ENCODE results near the gene MYCBP2.

DNA sequence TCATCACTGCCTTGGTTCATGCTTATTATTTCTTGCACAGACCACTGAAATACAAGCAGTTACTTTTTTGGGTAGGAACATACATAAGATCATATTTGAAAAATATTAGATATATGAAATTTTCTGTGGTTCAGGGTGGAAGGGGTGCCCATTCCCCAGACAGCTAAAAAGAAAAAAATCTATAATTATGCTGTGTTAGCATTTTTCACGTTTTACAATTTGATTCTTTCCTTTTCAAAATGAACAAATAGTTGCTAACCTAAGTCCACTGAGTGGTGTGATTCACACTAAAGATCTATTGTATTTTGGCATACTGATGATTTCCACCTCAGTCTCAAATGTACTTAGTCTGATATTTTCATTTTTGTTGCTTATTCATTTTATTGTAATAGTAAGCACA is 233.2 kb downstream of the MYCBP2 start:
- TF ChIP-seq, protein P1, sequence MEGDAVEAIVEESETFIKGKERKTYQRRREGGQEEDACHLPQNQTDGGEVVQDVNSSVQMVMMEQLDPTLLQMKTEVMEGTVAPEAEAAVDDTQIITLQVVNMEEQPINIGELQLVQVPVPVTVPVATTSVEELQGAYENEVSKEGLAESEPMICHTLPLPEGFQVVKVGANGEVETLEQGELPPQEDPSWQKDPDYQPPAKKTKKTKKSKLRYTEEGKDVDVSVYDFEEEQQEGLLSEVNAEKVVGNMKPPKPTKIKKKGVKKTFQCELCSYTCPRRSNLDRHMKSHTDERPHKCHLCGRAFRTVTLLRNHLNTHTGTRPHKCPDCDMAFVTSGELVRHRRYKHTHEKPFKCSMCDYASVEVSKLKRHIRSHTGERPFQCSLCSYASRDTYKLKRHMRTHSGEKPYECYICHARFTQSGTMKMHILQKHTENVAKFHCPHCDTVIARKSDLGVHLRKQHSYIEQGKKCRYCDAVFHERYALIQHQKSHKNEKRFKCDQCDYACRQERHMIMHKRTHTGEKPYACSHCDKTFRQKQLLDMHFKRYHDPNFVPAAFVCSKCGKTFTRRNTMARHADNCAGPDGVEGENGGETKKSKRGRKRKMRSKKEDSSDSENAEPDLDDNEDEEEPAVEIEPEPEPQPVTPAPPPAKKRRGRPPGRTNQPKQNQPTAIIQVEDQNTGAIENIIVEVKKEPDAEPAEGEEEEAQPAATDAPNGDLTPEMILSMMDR (IDR thresholded peaks at IDR 0.05; ENCODE audit: low read depth, low read length, missing input control), result no peak
- no peak for TF ChIP-seq EGR1 (IDR thresholded peaks at IDR 0.05; ENCODE audit: low read depth in 2 of 2)
- TF ChIP-seq SP1 (IDR thresholded peaks at IDR 0.05), result no peak
- TF ChIP-seq, protein P2, sequence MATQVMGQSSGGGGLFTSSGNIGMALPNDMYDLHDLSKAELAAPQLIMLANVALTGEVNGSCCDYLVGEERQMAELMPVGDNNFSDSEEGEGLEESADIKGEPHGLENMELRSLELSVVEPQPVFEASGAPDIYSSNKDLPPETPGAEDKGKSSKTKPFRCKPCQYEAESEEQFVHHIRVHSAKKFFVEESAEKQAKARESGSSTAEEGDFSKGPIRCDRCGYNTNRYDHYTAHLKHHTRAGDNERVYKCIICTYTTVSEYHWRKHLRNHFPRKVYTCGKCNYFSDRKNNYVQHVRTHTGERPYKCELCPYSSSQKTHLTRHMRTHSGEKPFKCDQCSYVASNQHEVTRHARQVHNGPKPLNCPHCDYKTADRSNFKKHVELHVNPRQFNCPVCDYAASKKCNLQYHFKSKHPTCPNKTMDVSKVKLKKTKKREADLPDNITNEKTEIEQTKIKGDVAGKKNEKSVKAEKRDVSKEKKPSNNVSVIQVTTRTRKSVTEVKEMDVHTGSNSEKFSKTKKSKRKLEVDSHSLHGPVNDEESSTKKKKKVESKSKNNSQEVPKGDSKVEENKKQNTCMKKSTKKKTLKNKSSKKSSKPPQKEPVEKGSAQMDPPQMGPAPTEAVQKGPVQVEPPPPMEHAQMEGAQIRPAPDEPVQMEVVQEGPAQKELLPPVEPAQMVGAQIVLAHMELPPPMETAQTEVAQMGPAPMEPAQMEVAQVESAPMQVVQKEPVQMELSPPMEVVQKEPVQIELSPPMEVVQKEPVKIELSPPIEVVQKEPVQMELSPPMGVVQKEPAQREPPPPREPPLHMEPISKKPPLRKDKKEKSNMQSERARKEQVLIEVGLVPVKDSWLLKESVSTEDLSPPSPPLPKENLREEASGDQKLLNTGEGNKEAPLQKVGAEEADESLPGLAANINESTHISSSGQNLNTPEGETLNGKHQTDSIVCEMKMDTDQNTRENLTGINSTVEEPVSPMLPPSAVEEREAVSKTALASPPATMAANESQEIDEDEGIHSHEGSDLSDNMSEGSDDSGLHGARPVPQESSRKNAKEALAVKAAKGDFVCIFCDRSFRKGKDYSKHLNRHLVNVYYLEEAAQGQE (IDR thresholded peaks at IDR 0.05), result no peak
- TF ChIP-seq JUND (IDR thresholded peaks at IDR 0.05), result no peak
- TF ChIP-seq GABPA (IDR thresholded peaks at IDR 0.05 in 1 of 2, conservative IDR thresholded peaks at IDR 0.05 in 1 of 2), result no peak
- TF ChIP-seq, protein P3, sequence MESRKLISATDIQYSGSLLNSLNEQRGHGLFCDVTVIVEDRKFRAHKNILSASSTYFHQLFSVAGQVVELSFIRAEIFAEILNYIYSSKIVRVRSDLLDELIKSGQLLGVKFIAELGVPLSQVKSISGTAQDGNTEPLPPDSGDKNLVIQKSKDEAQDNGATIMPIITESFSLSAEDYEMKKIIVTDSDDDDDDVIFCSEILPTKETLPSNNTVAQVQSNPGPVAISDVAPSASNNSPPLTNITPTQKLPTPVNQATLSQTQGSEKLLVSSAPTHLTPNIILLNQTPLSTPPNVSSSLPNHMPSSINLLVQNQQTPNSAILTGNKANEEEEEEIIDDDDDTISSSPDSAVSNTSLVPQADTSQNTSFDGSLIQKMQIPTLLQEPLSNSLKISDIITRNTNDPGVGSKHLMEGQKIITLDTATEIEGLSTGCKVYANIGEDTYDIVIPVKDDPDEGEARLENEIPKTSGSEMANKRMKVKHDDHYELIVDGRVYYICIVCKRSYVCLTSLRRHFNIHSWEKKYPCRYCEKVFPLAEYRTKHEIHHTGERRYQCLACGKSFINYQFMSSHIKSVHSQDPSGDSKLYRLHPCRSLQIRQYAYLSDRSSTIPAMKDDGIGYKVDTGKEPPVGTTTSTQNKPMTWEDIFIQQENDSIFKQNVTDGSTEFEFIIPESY (IDR thresholded peaks at IDR 0.05), result no peak
- TF ChIP-seq RAD21 (IDR thresholded peaks at IDR 0.05), result no peak
- TF ChIP-seq, protein P4, sequence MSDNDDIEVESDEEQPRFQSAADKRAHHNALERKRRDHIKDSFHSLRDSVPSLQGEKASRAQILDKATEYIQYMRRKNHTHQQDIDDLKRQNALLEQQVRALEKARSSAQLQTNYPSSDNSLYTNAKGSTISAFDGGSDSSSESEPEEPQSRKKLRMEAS (IDR thresholded peaks at IDR 0.05), result no peak
- no peak for TF ChIP-seq YY1 (IDR thresholded peaks at IDR 0.05)
- TF ChIP-seq HNF4G (IDR thresholded peaks at IDR 0.05), result no peak

Measured in liver (tissue), 3 donors.